Naive thymus-derived CD4-positive, alpha-beta T cell (primary cell): ENCODE results near the gene TMEM30A. TPM values are rescaled to one million over a fixed set of nuclear protein-coding genes. Genes with fewer than 3 reads are reported as not detected.

Experiments
- ATAC-seq: fragments of 150-1000 bp; cut with Tn5 transposase; 2 replicates; pipeline ENCODE4 v1.10.0; 2021; ENCODE audit warnings: mild to moderate bottlenecking, moderate library complexity
- CTCF ChIA-PET: fragments of 350-600 bp; sonication (Branson Sonifier 250); formaldehyde crosslinking; loops from one replicate; lab custom pipeline; 2021; ENCODE audit warnings: antibody characterized with exemption; lab: Charles Lee
- POLR2A ChIA-PET: fragments of 350-600 bp; sonication (Branson Sonifier 250); formaldehyde crosslinking; loops from one replicate; lab custom pipeline; 2021; ENCODE audit warnings: antibody characterized with exemption, inconsistent platforms; lab: Charles Lee
- DNase-seq, 9 donors: peaks; one replicate each; pipeline versions ENCODE4 v3.0.0 to v3.0.0-alpha.2; 2020 to 2022; ENCODE audit warnings: mixed read lengths in 1 of 9
- H3K27ac ChIP-seq: one replicate; pipeline ENCODE4 v1.7.0; 2013; ENCODE audit warnings: mild to moderate bottlenecking, low read depth, low read length, moderate library complexity
- H3K27me3 ChIP-seq, 2 donors: one replicate each; pipeline ENCODE4 v1.7.0; 2013; ENCODE audit warnings: low read length in 2 of 2, mild to moderate bottlenecking in 2 of 2, moderate library complexity in 2 of 2; ENCODE audit not compliant: control insufficient read depth in 2 of 2, insufficient read depth in 2 of 2
- H3K36me3 ChIP-seq, 3 experiments: 1 replicate in 2 of 3; 2 replicates in 1 of 3; pipeline ENCODE4 v1.7.0; 2013; ENCODE audit warnings: low read length in 3 of 3, mild to moderate bottlenecking in 3 of 3, moderate library complexity in 1 of 3; ENCODE audit not compliant: insufficient read depth in 3 of 3, control insufficient read depth in 2 of 3
- H3K4me1 ChIP-seq, 2 donors: one replicate each; pipeline ENCODE4 v1.7.0; 2013; ENCODE audit warnings: low read length in 2 of 2, mild to moderate bottlenecking in 2 of 2, moderate library complexity in 1 of 2; ENCODE audit not compliant: control insufficient read depth in 2 of 2, insufficient read depth in 2 of 2
- H3K4me3 ChIP-seq: 2 replicates; pipeline ENCODE4 v1.7.0; 2013; ENCODE audit warnings: mild to moderate bottlenecking, low read length
- H3K9me3 ChIP-seq, 3 experiments: 1 replicate in 2 of 3; 2 replicates in 1 of 3; pipeline ENCODE4 v1.7.0; 2013; ENCODE audit warnings: low read length in 3 of 3; ENCODE audit not compliant: control insufficient read depth in 2 of 3
- H3K27ac Mint-ChIP-seq, 9 donors: one replicate each; pipeline ENCODE4 v1.8.0; 2020 to 2022; ENCODE audit warnings: mixed read lengths in 9 of 9, mild to moderate bottlenecking in 8 of 9, moderate library complexity in 5 of 9, inconsistent platforms in 2 of 9
- H3K27me3 Mint-ChIP-seq, 5 donors: one replicate each; pipeline ENCODE4 v1.8.0; 2021 to 2022; ENCODE audit warnings: mixed read lengths in 5 of 5, mild to moderate bottlenecking in 1 of 5
- H3K36me3 Mint-ChIP-seq, 5 donors: one replicate each; pipeline ENCODE4 v1.8.0; 2020 to 2022; ENCODE audit warnings: mixed read lengths in 5 of 5, mild to moderate bottlenecking in 3 of 5, inconsistent platforms in 1 of 5
- H3K4me1 Mint-ChIP-seq, 7 donors: one replicate each; pipeline ENCODE4 v1.8.0; 2020 to 2022; ENCODE audit warnings: mixed read lengths in 7 of 7, mild to moderate bottlenecking in 3 of 7, inconsistent platforms in 1 of 7
- H3K4me3 Mint-ChIP-seq, 10 donors: one replicate each; pipeline ENCODE4 v1.8.0; 2020 to 2022; ENCODE audit warnings: mild to moderate bottlenecking in 10 of 10, mixed read lengths in 10 of 10, moderate library complexity in 6 of 10, inconsistent platforms in 2 of 10
- H3K9me3 Mint-ChIP-seq, 11 donors: one replicate each; pipeline ENCODE4 v1.8.0; 2020 to 2022; ENCODE audit warnings: mixed read lengths in 11 of 11, mild to moderate bottlenecking in 4 of 11, inconsistent platforms in 1 of 11, moderate library complexity in 1 of 11
- intact Hi-C, 2 donors: fragments of 100-400 bp; cut with micrococcal nuclease; formaldehyde crosslinking; loops; one replicate each; pipeline ENCODE4 v1.15.1; 2023
- polyA plus RNA-seq, 2 donors: library from polyadenylated mRNA; unstranded; fragments of 300-500 nt; fragmentation: Illumina TruSeq; gene quantifications; one replicate each; pipeline ENCODE4 v1.2.3, GENCODE V29; 2021
- total RNA-seq, 6 experiments: library from RNA in 5 of 6; stranded (reverse) in 5 of 6; gene quantifications; 1 replicate in 5 of 6; 2 replicates in 1 of 6; pipeline ENCODE4 v1.2.3 and lab custom pipeline; 2021 to 2026

Gene TMEM30A
- total and polyA plus RNA-seq, 7 experiments from 2014 or later: 26.7 to 91.4 (median 40.6) TPM

- Histone ChIP-seq H3K27me3 (peaks cover 0 to 4% of the 10 kb centered on the region in 2 donors), H3K4me3 (no peak overlapping the region), H3K36me3 (no peaks in the 10 kb centered on the region), H3K4me1 (peaks cover 8 to 11% of the 10 kb centered on the region in 2 donors), H3K27ac (no peak overlapping the region), H3K9me3 (no peaks in the 10 kb centered on the region)
- Mint-ChIP-seq H3K27ac (no peak overlapping the region), H3K27me3 (peaks cover 37 to 52% (median 46%) of the 10 kb centered on the region in 5 donors), H3K9me3 (no peaks in the 10 kb centered on the region), H3K36me3 (no peaks in the 10 kb centered on the region), H3K4me1 (peaks cover 9 to 16% (median 11%) of the 10 kb centered on the region in 7 donors), H3K4me3 (no peak overlapping the region)
- DNase-seq (no peak), ATAC-seq (no peak)
- CTCF ChIA-PET: interaction anchor here (0.6 to 0.8 kb wide), 3 partner anchors 27 to 1475 kb away, joined by 3 read pairs; no protein-coding TSS in a partner anchor
- intact Hi-C loops: no loop called here
- POLR2A ChIA-PET: no interaction called here
Observed at GRCh38 chr6:75213112-75213511, 71.5 kb downstream of the TMEM30A start.

- Histone ChIP-seq H3K27ac (no peak overlapping the region), H3K36me3 (no peaks in the 10 kb centered on the region), H3K9me3 (no peaks in the 10 kb centered on the region), H3K4me1 (peaks cover 11 to 18% of the 10 kb centered on the region in 2 donors), H3K27me3 (peaks cover 0 to 4% of the 10 kb centered on the region in 2 donors), H3K4me3 (no peak overlapping the region)
- Mint-ChIP-seq H3K4me1 (peaks cover 20 to 25% (median 22%) of the 10 kb centered on the region in 7 donors), H3K27me3 (peaks cover 42 to 57% (median 51%) of the 10 kb centered on the region in 5 donors), H3K9me3 (peaks cover 0 to 2% (median 0%) of the 10 kb centered on the region in 11 donors), H3K27ac (no peak overlapping the region), H3K4me3 (no peak overlapping the region), H3K36me3 (peaks cover 0 to under 1% (median 0%) of the 10 kb centered on the region in 5 donors)
- CTCF ChIA-PET: interaction anchor here (0.7 to 4.1 kb wide), 8 partner anchors 9 to 1537 kb away, joined by 3 to 90 read pairs (median 8); no protein-coding TSS in a partner anchor
- DNase-seq: no peak
- ATAC-seq: no peak
- intact Hi-C loops: loop anchor here (1.0 kb wide), 3 partner anchors 314 to 1473 kb away; no protein-coding TSS in a partner anchor
- POLR2A ChIA-PET: no interaction called here
Observed at GRCh38 chr6:75211920-75212590, 72.5 kb downstream of the TMEM30A start.

GRCh38 chr6:75210885-75211739 is 73.5 kb downstream of the TMEM30A start:
- ChIA-PET POLR2A (no interaction called here), CTCF (interaction anchor here (0.6 to 4.1 kb wide), 17 partner anchors 8 to 1697 kb away, joined by 3 to 90 read pairs (median 4); no protein-coding TSS in a partner anchor)
- ATAC-seq (peak; percentile 51), DNase-seq (peak in 7 of 9 donors; percentile 33 to 63 (median 56))
- H3K27ac Mint-ChIP-seq: no peak overlapping the region
- peaks cover 0 to 6% (median 0%) of the 10 kb centered on the region in 5 donors for H3K36me3 Mint-ChIP-seq
- Histone ChIP-seq H3K4me3 (no peak overlapping the region), H3K4me1 (peaks cover 15 to 26% of the 10 kb centered on the region in 2 donors), H3K27ac (no peak overlapping the region), H3K9me3 (no peaks in the 10 kb centered on the region), H3K36me3 (no peaks in the 10 kb centered on the region), H3K27me3 (peaks cover 0 to 2% of the 10 kb centered on the region in 2 donors)
- peaks cover 0 to 2% (median 0%) of the 10 kb centered on the region in 11 donors for H3K9me3 Mint-ChIP-seq
- peaks cover 50 to 61% (median 55%) of the 10 kb centered on the region in 5 donors for H3K27me3 Mint-ChIP-seq
- intact Hi-C loops: loop anchor here (1.0 kb wide), 3 partner anchors 315 to 1472 kb away; no protein-coding TSS in a partner anchor
- H3K4me3 Mint-ChIP-seq: no peak overlapping the region
- H3K4me1 Mint-ChIP-seq: peaks cover 26 to 34% (median 31%) of the 10 kb centered on the region in 7 donors

DNA sequence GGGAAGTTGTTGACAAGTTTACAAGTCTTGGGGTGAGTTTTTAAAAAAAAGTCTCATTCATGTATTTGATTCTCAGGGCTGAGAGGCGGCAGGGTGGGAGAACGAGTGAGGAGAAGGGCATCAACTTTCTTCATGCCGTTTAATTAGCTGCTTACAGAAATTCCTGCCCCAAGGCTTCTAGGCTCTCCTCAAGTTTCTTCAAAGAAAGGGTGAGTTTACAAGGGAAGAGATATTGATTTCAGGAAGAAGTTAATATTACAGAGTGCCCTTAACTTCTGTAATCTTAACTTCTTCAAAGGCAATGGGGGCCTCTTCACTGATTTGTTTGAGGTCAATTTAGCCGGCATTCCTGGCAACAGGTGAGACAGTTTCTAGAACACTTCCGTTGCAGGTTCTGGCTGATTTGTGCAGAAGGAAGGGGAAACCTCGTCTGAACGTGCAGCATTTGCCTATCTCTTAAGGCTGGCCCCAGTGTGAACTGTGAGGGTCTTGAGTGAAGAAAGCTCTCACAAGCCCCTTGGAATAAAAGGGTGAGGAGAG is 75.3 kb downstream of the TMEM30A start:
- Mint-ChIP-seq H3K4me3 (peak overlapping the region in 5 of 10 donors; percentile 77 to 86 (median 81)), H3K36me3 (peaks cover 0 to 6% (median 0%) of the 10 kb centered on the region in 5 donors), H3K27ac (no peak overlapping the region), H3K27me3 (peaks cover 65 to 73% (median 68%) of the 10 kb centered on the region in 5 donors), H3K9me3 (peaks cover 0 to 2% (median 0%) of the 10 kb centered on the region in 11 donors), H3K4me1 (peaks cover 43 to 53% (median 50%) of the 10 kb centered on the region in 7 donors)
- no peaks in the 10 kb centered on the region for H3K36me3 ChIP-seq
- H3K27ac ChIP-seq: no peak overlapping the region
- POLR2A ChIA-PET: interaction anchor here (1.1 kb wide), 1 partner anchor 1556 kb away, joined by 3 read pairs; the partner anchor contains the start of gene SLC17A5
- no peak overlapping the region for H3K4me3 ChIP-seq
- intact Hi-C loops: loop anchor here (1.0 to 10.0 kb wide), 9 partner anchors 318 to 1534 kb away; no protein-coding TSS in a partner anchor
- H3K4me1 ChIP-seq: peaks cover 24 to 44% of the 10 kb centered on the region in 2 donors
- no peak for ATAC-seq
- no peak for DNase-seq
- peaks cover 0 to 12% of the 10 kb centered on the region in 2 donors for H3K27me3 ChIP-seq
- CTCF ChIA-PET: interaction anchor here (0.7 to 4.1 kb wide), 15 partner anchors 11 to 1483 kb away, joined by 3 to 90 read pairs (median 4); no protein-coding TSS in a partner anchor
- no peaks in the 10 kb centered on the region for H3K9me3 ChIP-seq

DNA sequence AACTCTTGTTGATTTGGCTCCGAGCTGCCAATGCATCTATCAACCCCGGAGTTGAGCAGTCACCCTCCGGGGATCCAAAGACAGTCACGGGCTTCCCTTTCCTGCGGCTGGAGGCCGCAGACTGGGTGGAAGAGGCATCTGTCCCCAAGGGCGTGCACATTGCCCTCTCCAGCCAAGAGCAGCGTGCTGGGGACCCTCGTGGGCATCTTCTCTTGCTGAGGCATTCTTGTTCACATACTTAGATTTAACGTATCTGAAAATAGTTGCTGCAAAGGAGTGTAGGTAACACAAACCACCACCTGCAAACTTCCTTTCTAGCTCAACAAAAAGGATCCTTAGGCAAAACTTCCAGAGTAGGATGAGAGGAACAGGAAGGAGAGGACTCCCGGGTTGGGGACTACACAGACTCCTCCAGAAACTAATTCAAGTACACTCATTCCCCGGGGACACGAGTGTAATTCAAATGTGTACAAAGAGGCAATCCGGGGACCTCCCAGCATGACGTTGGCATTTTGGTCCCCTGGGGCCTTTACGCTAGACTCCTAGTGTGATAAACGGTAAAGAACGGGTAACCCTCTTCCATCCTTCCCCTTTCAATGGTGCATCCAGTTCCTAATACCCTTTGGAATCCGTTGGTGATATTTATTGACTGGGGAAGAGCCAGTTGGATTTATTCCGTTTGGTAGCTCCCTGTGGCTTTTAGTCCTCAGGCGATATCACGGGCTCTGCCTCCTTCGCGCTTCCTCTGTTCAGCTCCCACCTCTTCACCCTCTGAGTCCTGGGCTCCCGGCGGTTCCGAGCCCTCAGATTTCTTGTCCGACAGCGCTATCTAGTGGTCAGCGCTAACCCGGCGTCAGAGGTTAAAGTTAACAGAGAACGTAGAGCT is 76.1 kb downstream of the TMEM30A start:
- peak overlapping the region; percentile 47 for H3K4me3 ChIP-seq
- peak overlapping the region in 3 of 9 donors; percentile 32 to 60 (median 38) for H3K27ac Mint-ChIP-seq

More for the DNA sequence above, 76.1 kb downstream of the TMEM30A start:
- intact Hi-C loops: loop anchor here (1.0 to 10.0 kb wide), 9 partner anchors 318 to 1533 kb away; no protein-coding TSS in a partner anchor
- Histone ChIP-seq H3K27ac (no peak overlapping the region), H3K36me3 (no peaks in the 10 kb centered on the region), H3K4me1 (peaks cover 24 to 45% of the 10 kb centered on the region in 2 donors), H3K9me3 (no peaks in the 10 kb centered on the region), H3K27me3 (peaks cover 4 to 18% of the 10 kb centered on the region in 2 donors)
- H3K9me3 Mint-ChIP-seq: peaks cover 0 to 2% (median 0%) of the 10 kb centered on the region in 11 donors
- peaks cover 43 to 59% (median 53%) of the 10 kb centered on the region in 7 donors for H3K4me1 Mint-ChIP-seq
- peaks cover 72 to 78% (median 75%) of the 10 kb centered on the region in 5 donors for H3K27me3 Mint-ChIP-seq
- ATAC-seq: peak; percentile 90
- ChIA-PET POLR2A (interaction anchor here (0.6 to 1.1 kb wide), 2 partner anchors 35 to 1555 kb away, joined by 3 to 4 read pairs; partner anchors contain the start of gene SLC17A5), CTCF (interaction anchor here (0.5 to 4.1 kb wide), 21 partner anchors 11 to 1888 kb away, joined by 3 to 90 read pairs (median 3); no protein-coding TSS in a partner anchor)
- peak; percentile 59 to 80 (median 74) for DNase-seq
- peaks cover 0 to 6% (median 0%) of the 10 kb centered on the region in 5 donors for H3K36me3 Mint-ChIP-seq
- peak overlapping the region; percentile 58 to 92 (median 80) for H3K4me3 Mint-ChIP-seq
